ENCODE data around the gene PAK2.
"Not testable (repeated sequence)": the region's sequence is repeated elsewhere in the genome, so short reads cannot be mapped to it uniquely, and the experiment has no call there.

The PAK2 gene

DNA sequence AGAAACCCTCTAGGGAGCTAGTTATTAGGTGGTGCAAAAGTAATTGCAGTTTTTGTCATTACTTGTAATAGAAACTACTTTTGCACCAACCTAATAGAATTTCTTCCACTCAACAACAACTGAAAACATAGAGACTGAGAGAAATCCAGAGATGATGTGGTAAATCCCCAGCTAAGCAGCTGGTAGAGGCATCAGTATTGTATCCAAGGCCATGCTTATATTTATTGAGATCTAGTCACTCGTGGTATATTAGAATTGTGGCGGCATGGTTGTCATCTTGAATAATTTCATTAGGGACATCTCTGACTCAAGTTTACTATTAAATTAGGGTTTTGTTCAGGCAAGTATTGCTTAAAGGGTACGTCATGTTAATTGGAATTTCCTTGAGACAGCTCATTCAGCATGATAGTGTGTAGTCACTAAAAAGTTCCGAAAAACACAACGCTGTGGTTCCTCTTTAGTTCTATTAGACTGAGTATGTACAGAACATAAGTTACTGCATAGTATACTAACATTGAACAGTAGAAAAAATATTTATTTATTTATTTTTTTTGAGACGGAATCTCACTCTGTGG is 35.3 kb downstream of the PAK2 start:
- H3K27ac ChIP-seq: peak overlapping the region in 4 of 21 experiments; percentile 12 to 33 (median 24)

DNA sequence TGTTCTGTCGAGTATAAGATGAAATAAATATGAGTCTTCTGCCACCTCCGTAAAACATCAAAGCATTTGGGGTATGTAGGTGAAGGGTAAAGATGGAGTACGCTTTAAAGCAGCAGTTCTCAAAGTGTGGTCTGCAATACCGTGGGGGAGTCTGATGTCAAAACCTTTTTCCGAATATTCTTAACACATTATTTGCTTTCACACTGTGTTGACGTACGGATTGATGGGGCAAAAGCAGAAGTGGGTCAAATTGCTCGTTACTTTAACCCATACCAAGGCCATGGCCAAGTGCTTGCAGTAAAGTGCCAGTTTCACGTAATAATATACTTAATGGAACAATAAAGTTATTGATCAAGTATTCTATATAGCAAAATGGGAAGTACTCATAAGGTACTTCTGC is 36.3 kb downstream of the PAK2 start:
- H3K27ac ChIP-seq: no peak overlapping the region
- H3K4me3 ChIP-seq: no peak overlapping the region

More for the DNA sequence above, 35.3 kb downstream of the PAK2 start:
- H3K4me3 ChIP-seq: no peak overlapping the region

DNA sequence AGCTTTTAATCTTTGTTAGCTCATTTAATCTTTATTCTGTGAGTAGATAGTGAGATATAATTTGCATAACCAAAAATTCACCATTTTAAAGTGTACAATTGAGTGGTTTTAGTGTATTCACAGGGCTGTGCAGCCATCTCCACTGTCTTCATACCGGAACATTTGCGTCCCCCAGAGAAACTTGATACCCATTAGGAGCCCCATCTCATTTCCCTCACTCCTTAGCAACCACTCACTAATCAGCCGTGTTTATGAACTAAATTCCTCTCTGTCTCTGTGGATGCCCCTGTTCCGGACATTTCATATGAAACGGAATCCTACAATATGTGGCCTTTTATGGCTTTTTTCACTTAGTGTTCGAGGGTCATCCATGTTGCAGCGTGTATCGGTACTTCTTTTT is 38.2 kb downstream of the PAK2 start:
- no peak overlapping the region for H3K27ac ChIP-seq

DNA sequence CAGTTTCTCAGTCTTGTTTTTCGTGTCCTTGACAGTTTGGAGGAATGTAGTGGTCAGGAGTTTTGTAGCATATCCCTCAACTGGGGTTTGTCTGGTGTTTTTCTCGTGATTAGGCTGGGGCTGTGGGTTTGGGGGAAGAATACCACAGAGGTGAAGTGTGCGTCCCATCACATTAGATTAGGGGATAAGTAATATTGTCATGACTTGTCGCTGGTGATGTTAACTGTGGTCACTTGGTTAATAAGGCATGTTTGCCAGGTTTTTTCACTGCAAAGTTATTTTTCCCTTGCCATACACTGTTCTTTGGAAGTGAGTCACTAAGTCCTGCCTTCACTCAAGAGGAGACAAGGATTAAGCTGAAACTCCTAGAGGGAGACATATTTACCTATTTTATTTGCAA is 39.1 kb downstream of the PAK2 start:
- Histone ChIP-seq H3K4me3 (no peak overlapping the region), H3K27ac (no peak overlapping the region)

More for the DNA sequence above, 38.2 kb downstream of the PAK2 start:
- H3K4me3 ChIP-seq: no peak overlapping the region

DNA sequence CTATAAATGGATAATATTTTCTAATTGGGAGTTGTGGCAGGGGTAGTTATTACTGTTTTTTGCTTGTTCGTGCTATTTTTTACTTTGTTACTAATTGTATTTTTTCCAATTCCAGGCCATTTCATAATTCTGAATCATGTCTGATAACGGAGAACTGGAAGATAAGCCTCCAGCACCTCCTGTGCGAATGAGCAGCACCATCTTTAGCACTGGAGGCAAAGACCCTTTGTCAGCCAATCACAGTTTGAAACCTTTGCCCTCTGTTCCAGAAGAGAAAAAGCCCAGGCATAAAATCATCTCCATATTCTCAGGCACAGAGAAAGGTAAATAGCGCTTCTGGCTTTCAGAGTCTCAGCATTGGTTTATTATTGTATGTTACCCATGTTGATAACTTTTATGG is 42.9 kb downstream of the PAK2 start:
- H3K4me3 ChIP-seq: no peak overlapping the region
- no peak overlapping the region for H3K27ac ChIP-seq

DNA sequence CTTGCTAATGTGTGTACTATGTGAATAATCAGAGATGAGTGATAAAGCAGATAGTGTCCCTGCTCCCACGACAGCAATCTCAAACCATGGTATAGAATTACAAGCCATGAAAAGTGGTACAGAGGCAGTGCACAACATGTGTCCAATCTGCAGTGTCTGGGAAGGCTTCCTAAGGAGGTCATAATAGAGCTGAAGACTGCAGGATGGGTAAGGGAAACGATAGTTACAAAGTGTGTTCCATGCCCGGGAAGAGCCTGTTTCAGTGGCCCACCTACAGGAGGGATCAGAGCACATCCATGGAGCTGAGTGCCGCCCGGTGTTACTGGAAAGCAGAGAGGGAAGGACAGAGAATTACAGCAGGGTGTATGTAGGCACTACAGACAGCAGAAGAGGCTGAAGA is 48.9 kb downstream of the PAK2 start:
- H3K27ac ChIP-seq: no peak overlapping the region
- H3K4me3 ChIP-seq: no peak overlapping the region

DNA sequence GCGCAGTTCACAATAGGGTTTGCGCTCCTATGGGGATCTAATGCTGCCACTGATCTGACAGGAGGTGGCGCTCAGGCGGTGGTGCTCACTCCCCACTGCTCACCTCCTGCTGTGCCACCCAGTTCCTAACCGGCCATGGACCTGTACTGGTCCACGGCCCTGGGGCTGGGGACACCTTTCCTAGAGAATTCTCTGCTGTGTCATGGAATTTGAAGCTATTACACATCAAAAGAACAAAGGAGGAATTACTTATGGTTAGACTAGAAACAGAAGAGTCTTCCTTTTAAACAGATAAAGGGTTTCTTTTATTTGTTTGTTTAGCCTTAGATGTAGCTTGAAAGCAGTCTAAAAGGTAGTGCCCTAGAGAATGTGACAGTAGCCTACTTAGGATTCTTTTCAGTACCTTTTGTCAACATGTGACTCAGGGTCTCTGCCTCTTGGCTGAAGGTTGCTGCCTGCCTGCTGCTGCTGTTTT is 50.3 kb downstream of the PAK2 start:
- H3K27ac ChIP-seq: no peak overlapping the region
- no peak overlapping the region for H3K4me3 ChIP-seq

DNA sequence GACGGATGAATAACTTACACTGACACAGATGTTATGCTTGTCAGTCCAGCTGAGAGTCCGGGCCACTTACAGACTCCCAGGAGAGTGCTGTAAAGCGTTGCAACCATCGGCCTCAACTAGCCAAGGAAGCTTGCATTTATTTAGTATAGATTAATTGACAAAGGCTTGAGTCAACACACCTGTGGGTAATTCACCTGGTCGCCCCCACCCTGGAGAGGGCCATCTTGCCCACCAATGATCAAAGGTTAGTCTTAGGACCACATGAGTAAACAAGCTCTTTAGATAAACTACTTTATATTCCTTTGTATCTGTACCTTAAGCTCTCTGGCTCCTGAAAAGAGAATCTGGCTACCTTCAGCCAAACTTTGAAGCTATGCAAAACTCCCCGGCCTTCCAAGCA is 51.0 kb downstream of the PAK2 start:
- no peak overlapping the region for H3K27ac ChIP-seq
- no peak overlapping the region for H3K4me3 ChIP-seq

DNA sequence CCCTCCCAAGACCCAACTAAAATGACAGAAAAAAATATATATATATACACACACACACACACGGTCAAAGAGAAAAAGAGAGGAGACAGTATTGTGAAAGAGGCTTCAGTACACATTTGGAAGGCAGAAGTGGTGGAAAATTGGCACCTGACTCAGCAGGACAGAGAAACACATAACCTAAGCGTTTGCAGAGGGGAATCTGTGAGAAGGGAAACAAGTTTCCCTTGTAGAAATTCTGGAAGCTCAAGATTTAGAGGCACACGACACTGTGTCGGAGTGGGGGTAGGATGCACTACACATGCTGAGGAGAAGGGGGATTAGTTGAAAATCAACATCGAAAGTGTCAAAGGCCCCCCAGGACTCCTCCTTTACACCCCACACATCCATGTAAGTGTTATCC is 53.1 kb downstream of the PAK2 start:
- H3K4me3 ChIP-seq: no peak overlapping the region
- no peak overlapping the region for H3K27ac ChIP-seq

DNA sequence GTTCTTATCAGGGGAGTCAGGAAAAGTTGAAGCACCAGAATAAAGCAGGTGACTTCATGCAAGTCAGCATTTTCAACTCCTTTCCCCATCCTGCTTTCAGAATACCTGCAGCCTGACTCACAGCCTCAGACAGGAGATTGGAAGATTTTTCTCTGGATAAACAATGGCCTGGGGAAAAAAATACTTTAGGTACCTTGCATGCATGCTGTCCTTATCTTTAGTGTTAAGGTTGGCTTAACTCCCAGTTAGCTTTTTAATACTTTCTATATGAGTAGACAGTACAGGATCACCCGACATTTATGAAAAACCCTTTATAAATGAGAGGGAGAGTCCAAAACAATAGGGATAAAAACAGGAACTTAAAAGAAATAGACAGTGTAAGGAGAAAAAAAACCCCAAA is 53.6 kb downstream of the PAK2 start:
- H3K4me3 ChIP-seq: no peak overlapping the region
- no peak overlapping the region for H3K27ac ChIP-seq

DNA sequence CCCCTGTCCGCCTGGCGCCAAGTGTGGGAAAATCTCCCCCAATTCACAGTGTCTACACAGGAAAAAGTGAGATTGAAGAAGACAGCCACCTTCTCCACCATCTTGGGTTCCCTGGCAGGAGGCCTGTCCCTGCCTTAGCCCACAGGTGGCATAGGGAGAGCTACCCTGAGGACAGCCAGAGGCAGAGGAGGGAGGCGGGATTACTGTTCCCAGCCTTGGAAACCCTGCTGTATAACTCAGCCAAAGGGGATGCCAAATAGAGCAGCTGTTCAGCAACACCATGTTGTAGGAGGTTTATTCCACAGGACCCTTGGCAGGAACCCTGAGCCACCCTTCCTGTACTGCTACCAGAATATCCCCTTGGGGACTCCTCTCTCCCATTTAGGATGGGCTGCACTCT is 54.8 kb downstream of the PAK2 start:
- no peak overlapping the region for H3K4me3 ChIP-seq
- peak overlapping the region in 1 of 21 experiments; percentile 46 for H3K27ac ChIP-seq

DNA sequence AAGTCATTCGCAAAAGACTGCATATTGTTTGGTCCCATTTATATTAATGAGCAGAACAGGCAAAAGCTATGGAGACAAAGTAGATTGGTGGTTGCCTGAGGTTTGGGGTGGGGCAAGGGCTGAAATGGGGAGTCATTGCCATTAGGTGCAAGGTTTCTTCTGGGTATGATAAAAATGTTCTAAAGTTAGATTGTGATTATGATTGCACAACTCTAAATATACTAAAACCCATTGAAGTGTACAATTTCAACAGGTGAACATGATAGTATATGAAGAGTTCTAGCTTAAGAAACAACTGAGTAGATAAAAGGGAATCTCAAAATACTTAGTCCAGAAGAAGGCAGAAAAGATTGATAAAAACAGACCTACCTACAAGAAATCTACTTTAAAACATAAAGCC is 56.7 kb downstream of the PAK2 start:
- H3K27ac ChIP-seq: no peak overlapping the region
- no peak overlapping the region for H3K4me3 ChIP-seq

DNA sequence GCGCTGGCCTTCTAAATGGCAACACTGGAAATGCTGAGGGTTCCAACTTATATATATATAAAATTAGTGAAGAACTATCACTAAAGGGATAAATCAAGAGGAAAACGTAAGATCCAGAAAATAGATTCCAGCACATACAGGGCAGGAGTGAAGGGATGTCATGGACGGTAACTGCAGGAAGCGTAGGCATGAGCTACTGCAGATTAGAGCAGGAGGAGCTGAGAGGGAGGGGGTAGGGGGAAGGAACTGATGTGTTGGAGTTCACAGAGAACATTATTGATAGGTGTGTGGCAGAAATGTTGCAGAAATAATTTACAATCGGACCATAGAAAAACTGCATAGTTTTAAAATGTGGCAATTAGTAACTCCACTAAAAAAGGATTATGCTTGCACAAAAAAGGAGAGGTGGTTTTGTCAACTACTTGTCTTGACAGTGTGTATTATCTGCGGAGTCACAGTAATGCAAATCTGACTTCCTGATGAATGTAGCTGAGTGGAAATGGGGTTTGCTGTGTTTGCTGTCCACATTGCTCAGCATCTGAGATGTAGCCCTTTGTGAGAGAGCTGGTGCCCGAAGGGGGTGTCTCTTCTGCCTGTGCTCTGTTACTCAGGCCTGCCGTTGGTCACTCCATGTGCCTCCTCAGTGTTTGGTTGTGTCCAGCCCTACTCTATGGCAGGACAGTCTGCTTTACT is 61.2 kb downstream of the PAK2 start:
- no peak overlapping the region for H3K27ac ChIP-seq
- no peak overlapping the region for H3K4me3 ChIP-seq

DNA sequence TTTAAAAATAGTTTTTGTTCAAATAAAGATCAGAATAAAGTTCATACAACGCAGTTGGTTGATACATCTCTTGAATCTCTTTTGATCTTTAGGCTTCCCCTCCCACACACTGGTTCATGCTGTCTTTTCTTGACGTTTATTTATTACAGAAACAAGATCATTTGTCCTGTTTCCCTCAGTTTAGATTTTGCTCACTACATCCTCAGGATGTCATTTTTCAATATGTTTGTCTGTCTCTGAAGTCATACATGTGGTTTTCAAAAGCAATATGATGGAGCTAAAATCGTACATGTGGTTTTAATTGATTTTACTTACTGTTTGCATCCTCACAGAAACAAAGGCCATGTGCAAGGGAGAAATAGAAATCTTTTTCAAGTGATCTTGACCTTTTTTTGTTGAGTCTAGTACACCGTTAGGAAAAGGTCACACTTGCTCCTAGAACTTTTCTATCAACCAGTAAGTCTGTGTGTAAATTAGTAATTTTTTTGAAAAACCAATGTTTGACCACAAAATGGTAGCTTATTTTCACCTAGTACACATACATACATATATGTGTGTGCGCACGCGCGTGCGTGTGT is 64.3 kb downstream of the PAK2 start:
- Histone ChIP-seq H3K4me3 (no peak overlapping the region), H3K27ac (no peak overlapping the region)

DNA sequence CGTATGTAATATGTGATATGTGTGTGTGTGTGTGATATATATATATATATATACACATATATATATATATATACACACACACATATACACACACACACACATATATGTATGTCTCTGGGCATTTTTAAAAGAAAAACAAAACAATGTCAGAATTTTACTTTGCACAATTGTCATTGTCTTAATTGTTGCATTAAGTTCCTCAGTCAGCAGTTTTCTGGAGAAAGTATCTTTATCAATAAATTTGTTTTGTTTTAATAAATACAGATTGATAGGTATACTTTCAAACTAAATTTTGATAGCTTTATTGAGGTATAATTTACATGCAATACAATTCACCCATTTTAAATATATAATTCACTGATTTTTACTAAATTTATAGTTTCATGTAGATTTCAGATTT is 65.1 kb downstream of the PAK2 start:
- Histone ChIP-seq H3K4me3 (no peak overlapping the region), H3K27ac (no peak overlapping the region)

DNA sequence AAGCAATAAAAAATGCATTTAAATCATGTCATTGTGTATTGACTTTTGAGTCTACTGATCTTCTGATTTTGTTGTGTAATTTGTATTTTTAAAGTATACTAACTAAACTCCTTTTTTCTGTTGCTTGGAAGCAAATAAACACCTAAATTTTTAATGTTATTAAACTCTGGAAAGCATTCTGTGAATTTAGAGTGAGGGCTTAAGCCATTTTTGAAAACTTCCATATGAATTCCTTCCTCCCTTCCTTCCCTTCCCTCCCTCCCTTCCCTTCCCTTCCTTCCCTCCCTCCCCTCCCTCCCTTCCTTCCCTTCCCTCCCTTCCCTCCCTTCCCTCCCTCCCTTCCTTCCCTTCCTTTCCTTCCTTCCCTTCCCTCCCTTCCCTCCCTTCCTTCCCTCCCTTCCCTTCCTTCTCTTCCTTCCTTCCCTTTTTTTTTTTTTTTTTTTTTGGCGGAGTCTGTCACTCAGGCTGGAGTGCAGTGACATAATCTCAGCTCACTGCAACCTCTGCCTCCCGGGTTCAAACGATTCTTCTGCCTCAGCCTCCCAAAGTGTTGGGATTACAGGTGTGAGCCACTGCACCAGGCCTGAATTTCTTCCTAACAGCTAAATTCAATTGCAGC is 71.4 kb downstream of the PAK2 start:
- Histone ChIP-seq H3K4me3 (no peak overlapping the region), H3K27ac (no peak overlapping the region)

DNA sequence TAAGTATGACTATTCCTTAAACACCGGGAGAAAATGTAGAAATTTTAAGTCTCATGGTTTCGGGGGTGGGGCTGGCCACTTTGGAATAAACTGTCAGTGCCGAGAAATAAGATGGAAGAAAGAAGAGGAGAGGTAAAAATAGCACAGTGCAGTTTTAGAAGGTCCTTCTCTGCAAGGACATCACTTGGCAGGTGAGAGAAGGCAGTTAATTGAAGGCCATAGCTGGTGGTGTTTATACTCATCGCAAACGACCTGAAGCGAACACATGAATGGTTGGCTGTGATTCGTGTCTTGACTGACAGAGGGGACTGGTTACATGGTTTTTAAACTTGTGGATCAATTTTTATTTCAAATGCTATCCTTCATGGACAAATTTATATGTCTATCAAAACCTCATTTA is 73.2 kb downstream of the PAK2 start:
- Histone ChIP-seq H3K4me3 (no peak overlapping the region), H3K27ac (no peak overlapping the region)

DNA sequence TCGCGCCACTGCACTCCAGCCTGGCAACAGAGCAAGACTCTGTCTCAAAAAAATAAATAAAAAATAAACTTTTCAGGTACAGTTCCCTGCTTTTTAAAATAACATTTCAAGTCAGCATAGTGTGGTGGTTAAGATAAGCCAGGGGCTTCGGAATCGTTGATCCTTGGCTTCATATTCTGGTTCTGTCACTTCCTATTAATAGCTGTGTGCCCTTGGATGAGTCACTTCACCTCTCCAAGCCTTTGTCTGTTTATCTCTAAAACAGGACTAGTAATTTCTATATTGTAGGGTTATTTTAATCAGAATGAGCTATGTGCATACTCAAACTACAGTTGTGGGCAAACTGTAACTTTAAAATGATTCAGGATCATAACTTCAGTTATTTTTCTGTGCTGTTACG is 74.2 kb downstream of the PAK2 start:
- H3K27ac ChIP-seq: no peak overlapping the region
- no peak overlapping the region for H3K4me3 ChIP-seq

DNA sequence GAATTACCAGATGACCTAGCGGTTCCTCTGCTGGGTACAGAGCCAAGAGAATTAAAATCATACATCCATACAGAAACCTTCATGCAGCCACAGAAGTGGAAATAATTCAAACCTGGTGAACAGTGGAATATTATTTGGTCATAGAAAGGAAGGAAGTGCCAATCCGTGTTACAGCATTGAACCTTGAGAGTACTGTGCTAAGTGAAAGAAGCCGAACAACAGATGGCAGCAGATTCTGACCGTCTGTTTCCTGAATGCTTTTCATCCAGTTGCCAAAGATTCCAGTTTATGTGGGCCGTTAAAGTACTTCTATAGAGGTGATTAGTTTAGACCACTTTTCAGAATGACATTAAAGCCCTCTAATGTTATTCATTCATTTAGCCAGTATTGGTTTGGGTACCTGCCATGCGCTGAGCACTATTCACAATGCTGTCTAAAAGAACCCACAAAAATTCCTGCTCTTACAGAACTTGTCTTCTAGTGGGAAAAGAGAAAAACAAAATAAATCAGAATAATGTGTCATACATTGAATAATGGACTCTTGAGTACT is 82.2 kb downstream of the PAK2 start:
- Histone ChIP-seq H3K27ac (no peak overlapping the region), H3K4me3 (no peak overlapping the region)

DNA sequence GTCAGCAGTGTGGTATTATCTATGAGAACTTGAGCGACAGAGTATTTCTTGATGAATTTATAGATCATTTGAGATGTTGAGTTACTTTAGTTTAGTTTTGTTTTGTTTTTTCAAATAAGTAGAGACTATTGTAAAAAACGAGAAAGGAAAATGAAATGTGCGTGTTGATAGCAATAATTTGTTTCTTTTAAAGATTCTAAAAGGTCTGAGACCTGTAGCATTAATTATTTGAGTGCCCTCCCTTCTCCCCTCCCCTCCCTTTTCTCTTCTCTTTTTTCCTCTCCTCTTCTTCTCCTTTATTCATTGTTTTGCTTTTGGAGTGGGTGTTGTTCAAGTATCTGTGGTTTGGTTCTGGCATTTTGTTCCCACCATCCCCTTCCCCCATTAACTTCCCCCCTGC is 90.0 kb downstream of the PAK2 start:
- H3K27ac ChIP-seq, H3K4me3 ChIP-seq: not testable (repeated sequence)

DNA sequence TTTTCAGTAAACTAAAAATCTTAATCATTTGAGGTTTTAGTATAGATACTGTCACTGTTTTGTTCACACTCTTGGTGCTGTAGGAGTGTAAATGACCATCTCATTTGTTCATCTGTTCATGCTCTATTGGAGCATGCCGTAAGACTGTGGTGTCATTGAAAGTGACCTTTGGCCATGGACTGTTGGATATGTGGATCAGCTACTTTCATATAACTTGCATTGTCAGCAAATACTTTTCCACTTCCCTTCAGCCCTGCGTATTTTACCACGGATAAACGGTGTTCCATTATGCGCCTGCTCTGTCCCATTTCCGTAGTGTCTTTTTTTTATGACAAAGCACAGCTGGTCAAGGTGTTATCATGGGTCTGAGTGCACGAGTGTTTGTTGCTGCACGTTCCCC is 95.4 kb downstream of the PAK2 start:
- Histone ChIP-seq H3K4me3 (no peak overlapping the region), H3K27ac (no peak overlapping the region)
